Sigmoid colon (tissue), 7 donors: ENCODE data around the gene ANKH. TPM values are rescaled to one million over a fixed set of nuclear protein-coding genes. Genes with fewer than 3 reads are reported as not detected.

Source experiments
- DNase-seq: peaks from one replicate; pipeline ENCODE4 v3.0.0-alpha.2; 2019
- H3K27ac ChIP-seq, 4 donors: fragments of 200-600 bp; sonication (generic); one replicate each; pipeline ENCODE4 v1.5.1; 2016 to 2019; ENCODE audit warnings: mild to moderate bottlenecking in 1 of 4
- H3K27me3 ChIP-seq, 3 donors: fragments of 200-600 bp; sonication (generic); one replicate each; pipeline ENCODE4 v1.5.1; 2019; ENCODE audit warnings: mild to moderate bottlenecking in 1 of 3
- H3K36me3 ChIP-seq, 4 donors: fragments of 200-600 bp; sonication (generic); one replicate each; pipeline ENCODE4 v1.5.1; 2016 to 2019
- H3K4me1 ChIP-seq, 4 donors: fragments of 200-600 bp; sonication (generic); one replicate each; pipeline ENCODE4 v1.5.1; 2017 to 2019
- H3K4me3 ChIP-seq, 4 donors: fragments of 200-600 bp; sonication (generic); one replicate each; pipeline ENCODE4 v1.5.1; 2017 to 2019; ENCODE audit warnings: mild to moderate bottlenecking in 2 of 4, moderate library complexity in 1 of 4
- H3K9me3 ChIP-seq, 4 donors: fragments of 200-600 bp in 3 of 4; sonication (generic) in 3 of 4; one replicate each; pipeline versions ENCODE4 v1.5.1 to v1.6.1; 2013 to 2019
- CTCF ChIP-seq, 4 experiments: fragments of 450-650 bp in 3 of 4; fragments of 200-600 bp in 1 of 4; IDR thresholded peaks; one replicate each; pipeline ENCODE4 v1.5.1; 2016 to 2019; ENCODE audit warnings: antibody characterized with exemption in 4 of 4, mild to moderate bottlenecking in 3 of 4, moderate library complexity in 2 of 4
- EP300 ChIP-seq, 4 donors: sonication (generic); formaldehyde crosslinking; IDR thresholded peaks; one replicate each; pipeline ENCODE4 v1.6.1; 2017; ENCODE audit warnings: antibody characterized with exemption in 4 of 4
- POLR2A ChIP-seq, 2 donors: fragments of 450-650 bp; IDR thresholded peaks; one replicate each; pipeline ENCODE4 v1.6.1; 2016; ENCODE audit warnings: antibody characterized with exemption in 2 of 2, mild to moderate bottlenecking in 2 of 2, moderate library complexity in 2 of 2
- POLR2AphosphoS5 ChIP-seq, 4 donors: sonication (generic); formaldehyde crosslinking; IDR thresholded peaks; one replicate each; pipeline ENCODE4 v1.6.1; 2017; ENCODE audit warnings: antibody characterized with exemption in 4 of 4
- whole genome bisulfite sequencing, 2 donors: extraction: QIAGEN DNeasy Blood & Tissue Kit; methylation state at CpG; one replicate each; pipeline ENCODE4 v1.1.7; 2013; 5-methylcytosine and 5-hydroxymethylcytosine counted together
- intact Hi-C: fragments of 100-400 bp; cut with DNase I; formaldehyde crosslinking; loops from one replicate; pipeline ENCODE4 v1.15.1; 2023
- polyA plus RNA-seq, 3 donors: library from polyadenylated mRNA; stranded (reverse); fragments of 200-250 nt; gene quantifications; one replicate each; pipeline ENCODE4 v1.2.3, GENCODE V29; 2013
- total RNA-seq, 4 donors: library from RNA; depleted of rRNA; stranded (reverse); fragments of >200 nt; gene quantifications; one replicate each; pipeline ENCODE4 v1.1.0, GENCODE V29; 2016
- donor health status: healthy with polysubstance abuse.
- donor health status: Bipolar disorder and iron deficiency.
- donor health status: healthy.

The ANKH gene
- total and polyA plus RNA-seq, 7 donors: 16.4 to 49.9 (median 24.7) TPM

DNA sequence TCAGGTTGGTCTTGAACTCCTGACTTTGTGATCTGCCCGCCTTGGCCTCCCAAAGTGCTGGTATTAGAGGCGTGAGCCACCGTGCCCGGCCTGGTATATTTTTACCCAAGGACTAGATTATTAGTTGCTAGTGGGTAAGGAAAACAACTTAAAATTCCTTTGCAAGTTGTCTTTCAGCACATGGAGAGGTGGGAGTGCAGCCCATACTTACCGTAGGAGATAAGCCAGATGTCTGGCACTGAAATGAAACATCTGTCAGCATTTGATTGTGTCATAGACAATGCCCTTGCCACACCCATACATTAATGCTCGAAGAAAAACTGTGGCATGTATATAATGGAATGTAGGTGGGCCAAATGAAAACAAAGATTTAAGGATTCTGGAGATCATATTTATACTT is 36.6 kb upstream of the ANKH start:
- no peaks in the 10 kb centered on the region for H3K27me3 ChIP-seq
- H3K4me1 ChIP-seq: no peaks in the 10 kb centered on the region
- H3K9me3 ChIP-seq: no peaks in the 10 kb centered on the region
- intact Hi-C loops: no loop called here
- no peak for TF ChIP-seq EP300 (IDR thresholded peaks at IDR 0.05)
- no peak for TF ChIP-seq CTCF (IDR thresholded peaks at IDR 0.05)
- no peak for TF ChIP-seq POLR2A (IDR thresholded peaks at IDR 0.05)
- TF ChIP-seq POLR2AphosphoS5 (IDR thresholded peaks at IDR 0.05): no peak
- no peak overlapping the region for H3K27ac ChIP-seq
- DNase-seq: no peak
- H3K36me3 ChIP-seq: no peaks in the 10 kb centered on the region
- H3K4me3 ChIP-seq: no peak overlapping the region
- WGBS, 2 donors: 68 to 78% methylated on average over 6 of the region's 6 CpGs

GRCh38 chr5:14906628-14907027 is 35.0 kb upstream of the ANKH start:
- no peak for TF ChIP-seq POLR2A (IDR thresholded peaks at IDR 0.05)
- H3K36me3 ChIP-seq: no peaks in the 10 kb centered on the region
- 92% methylated on average over 3 of the region's 3 CpGs for WGBS, 2 donors
- H3K27ac ChIP-seq: no peak overlapping the region
- H3K27me3 ChIP-seq: no peaks in the 10 kb centered on the region
- intact Hi-C loops: no loop called here
- no peaks in the 10 kb centered on the region for H3K9me3 ChIP-seq
- no peak for DNase-seq
- peaks cover 0 to under 1% (median 0%) of the 10 kb centered on the region in 4 donors for H3K4me1 ChIP-seq
- no peak overlapping the region for H3K4me3 ChIP-seq

DNA sequence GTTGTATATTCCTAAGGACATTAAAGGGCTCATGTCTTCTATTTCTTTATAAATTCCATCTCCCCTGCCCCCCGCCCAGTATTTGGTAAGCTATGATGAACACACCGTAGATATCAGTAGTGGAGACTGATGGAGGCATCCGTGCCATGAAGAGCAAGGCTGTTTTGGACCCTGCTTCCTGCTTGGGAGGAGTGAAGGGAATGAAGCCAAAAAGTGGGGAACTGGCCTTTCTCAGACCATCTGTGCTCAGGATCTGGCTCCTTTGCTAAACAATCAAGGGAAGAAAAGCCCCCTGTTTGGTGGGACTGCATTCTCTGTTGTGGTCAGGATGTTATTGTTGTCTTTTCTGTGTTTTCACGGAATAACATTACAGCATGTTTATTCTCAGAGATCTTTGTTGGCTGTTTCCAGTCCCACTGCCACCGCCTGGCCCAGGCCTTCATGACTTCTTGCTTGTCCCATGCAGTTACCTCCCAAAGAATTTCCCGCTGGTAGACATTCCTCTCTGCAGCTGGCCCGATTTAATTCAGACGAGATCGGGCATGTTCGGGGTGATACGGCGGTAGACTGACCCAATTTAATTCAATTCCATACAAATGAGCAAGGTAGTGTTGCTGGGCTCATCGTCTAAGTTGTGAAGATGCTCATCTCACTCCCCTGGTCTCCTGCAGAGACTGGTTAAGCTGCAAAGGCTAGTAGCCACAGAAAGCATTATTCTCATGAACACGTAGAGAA is 31.4 kb upstream of the ANKH start:
- Histone ChIP-seq H3K9me3 (no peaks in the 10 kb centered on the region), H3K4me3 (no peak overlapping the region), H3K36me3 (no peaks in the 10 kb centered on the region), H3K27ac (no peak overlapping the region), H3K4me1 (peaks cover 0 to 7% (median 0%) of the 10 kb centered on the region in 4 donors), H3K27me3 (no peaks in the 10 kb centered on the region)
- WGBS, 2 donors: 85 to 92% methylated on average over 14 of the region's 14 CpGs
- intact Hi-C loops: no loop called here
- DNase-seq: no peak
- TF ChIP-seq POLR2A (IDR thresholded peaks at IDR 0.05) (no peak), EP300 (IDR thresholded peaks at IDR 0.05) (no peak), POLR2AphosphoS5 (IDR thresholded peaks at IDR 0.05) (no peak), CTCF (IDR thresholded peaks at IDR 0.05) (no peak)

DNA sequence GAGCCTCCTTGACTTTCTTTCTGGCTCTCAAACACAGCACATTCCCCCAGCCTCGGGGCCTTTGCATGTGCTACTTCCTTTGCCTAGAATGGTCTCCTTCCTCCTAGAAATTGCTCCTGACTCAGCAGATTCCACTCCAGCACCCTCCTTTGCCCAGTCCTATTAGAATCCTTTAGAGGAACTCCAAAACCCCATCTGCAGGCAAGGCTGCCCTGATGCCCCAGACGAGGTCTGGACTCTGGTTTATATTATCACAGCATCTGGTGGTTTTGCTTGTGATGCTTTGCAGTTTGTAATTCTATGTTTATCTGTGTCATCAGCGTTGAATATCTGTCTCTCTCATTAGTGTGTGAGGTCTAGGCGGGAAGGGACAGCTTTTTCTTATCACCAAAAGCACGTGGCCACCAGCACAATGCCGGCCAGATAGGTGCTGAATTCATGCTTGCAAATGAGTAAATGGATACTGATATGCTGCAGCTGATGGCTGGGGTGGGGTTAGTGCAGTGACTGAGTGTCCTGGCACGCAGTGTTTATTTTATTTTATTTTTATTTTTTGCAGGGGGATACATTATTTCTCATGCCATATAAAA is 30.0 kb upstream of the ANKH start:
- Histone ChIP-seq H3K36me3 (no peaks in the 10 kb centered on the region), H3K4me3 (no peak overlapping the region), H3K4me1 (peaks cover 0 to 7% (median 0%) of the 10 kb centered on the region in 4 donors), H3K27ac (peak overlapping the region in 3 of 4 donors; percentile 18 to 54 (median 51)), H3K27me3 (no peaks in the 10 kb centered on the region), H3K9me3 (no peaks in the 10 kb centered on the region)
- intact Hi-C loops: no loop called here
- TF ChIP-seq POLR2A (IDR thresholded peaks at IDR 0.05): no peak
- no peak for TF ChIP-seq POLR2AphosphoS5 (IDR thresholded peaks at IDR 0.05)
- no peak for TF ChIP-seq CTCF (IDR thresholded peaks at IDR 0.05)
- TF ChIP-seq EP300 (IDR thresholded peaks at IDR 0.05): no peak
- no peak for DNase-seq
- WGBS, 2 donors: 55 to 63% methylated on average over 7 of the region's 7 CpGs

DNA sequence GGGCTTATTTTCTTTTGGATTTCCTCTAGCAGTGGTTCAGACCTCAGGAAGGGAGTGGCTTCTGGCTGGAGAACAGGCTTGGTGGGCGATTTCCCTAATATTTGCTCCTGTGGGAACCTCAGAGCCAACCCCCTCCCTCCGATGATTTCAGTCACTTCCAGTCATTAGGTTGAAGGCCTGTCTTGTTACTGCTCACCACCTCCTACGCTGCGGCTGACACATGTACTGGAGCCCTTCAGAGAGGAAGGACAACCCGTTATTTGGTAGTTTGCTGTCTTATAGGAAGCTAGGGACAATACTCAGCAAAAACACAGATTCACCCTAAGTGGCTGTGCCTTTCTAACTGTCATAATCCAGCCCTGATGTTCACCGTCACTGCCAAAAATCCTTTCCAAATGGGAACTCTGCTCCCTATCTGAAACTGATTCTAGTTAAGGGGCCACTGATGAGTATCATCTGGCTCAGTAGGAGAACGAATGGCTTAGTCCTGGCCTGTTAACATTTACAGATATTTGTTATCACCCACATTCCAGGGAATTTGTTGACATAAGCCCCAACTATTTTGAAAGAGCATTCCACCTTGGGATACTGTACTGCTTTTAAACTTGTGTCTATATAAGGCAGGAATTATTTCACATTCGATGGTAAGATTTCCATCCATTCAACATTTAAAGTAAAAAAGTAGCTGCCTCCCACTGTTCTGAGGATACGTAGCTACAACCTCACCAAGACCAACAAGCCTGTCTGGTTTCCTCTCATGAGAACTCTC is 29.3 kb upstream of the ANKH start:
- peak overlapping the region in 3 of 4 donors; percentile 18 to 54 (median 51) for H3K27ac ChIP-seq
- intact Hi-C loops: no loop called here

More for the DNA sequence above, 29.3 kb upstream of the ANKH start:
- Histone ChIP-seq H3K4me1 (peaks cover 0 to 7% (median 0%) of the 10 kb centered on the region in 4 donors), H3K4me3 (no peak overlapping the region), H3K36me3 (no peaks in the 10 kb centered on the region), H3K9me3 (no peaks in the 10 kb centered on the region), H3K27me3 (no peaks in the 10 kb centered on the region)
- no peak for TF ChIP-seq POLR2A (IDR thresholded peaks at IDR 0.05)
- TF ChIP-seq POLR2AphosphoS5 (IDR thresholded peaks at IDR 0.05): no peak
- no peak for TF ChIP-seq EP300 (IDR thresholded peaks at IDR 0.05)
- TF ChIP-seq CTCF (IDR thresholded peaks at IDR 0.05): no peak
- WGBS, 2 donors: 75 to 77% methylated on average over 9 of the region's 9 CpGs
- DNase-seq: no peak
